Loucy (cell line): Measurements from ENCODE around the gene DCUN1D2.

ENCODE experiments used
- H2AFZ ChIP-seq: fragments of 200-600 bp; sonication (generic); 2 replicates; pipeline ENCODE4 v1.6.0; 2016; ENCODE audit warnings: antibody characterized with exemption, mild to moderate bottlenecking, low read length, moderate library complexity
- H3F3A ChIP-seq: fragments of 200-600 bp; 2 replicates; pipeline ENCODE4 v1.6.0; 2016; ENCODE audit warnings: antibody characterized with exemption, low read depth, mild to moderate bottlenecking
- H3K27me3 ChIP-seq: fragments of 200-600 bp; sonication (generic); 2 replicates; pipeline ENCODE4 v1.6.1; 2014; ENCODE audit warnings: low read length, mild to moderate bottlenecking; ENCODE audit not compliant: insufficient read depth, poor library complexity, severe bottlenecking
- H3K36me3 ChIP-seq: fragments of 200-600 bp; sonication (generic); 2 replicates; pipeline ENCODE4 v1.6.1; 2016; ENCODE audit warnings: low read length; ENCODE audit not compliant: insufficient read depth
- H3K4me1 ChIP-seq: fragments of 200-600 bp; sonication (generic); 2 replicates; pipeline ENCODE4 v1.5.1; 2014; ENCODE audit warnings: low read length, mild to moderate bottlenecking; ENCODE audit not compliant: insufficient read depth, poor library complexity, severe bottlenecking
- H3K4me2 ChIP-seq: fragments of 200-600 bp; sonication (generic); 2 replicates; pipeline ENCODE4 v1.6.0; 2014; ENCODE audit warnings: antibody characterized with exemption, low read length, low read depth, mild to moderate bottlenecking; ENCODE audit not compliant: poor library complexity, severe bottlenecking
- H3K4me3 ChIP-seq: fragments of 200-600 bp; sonication (generic); 2 replicates; pipeline ENCODE4 v1.5.1; 2014; ENCODE audit warnings: low read length, mild to moderate bottlenecking, mixed read lengths; ENCODE audit not compliant: poor library complexity, severe bottlenecking
- H3K79me2 ChIP-seq: fragments of 200-600 bp; sonication (generic); 2 replicates; pipeline ENCODE4 v1.6.1; 2014; ENCODE audit warnings: low read length; ENCODE audit not compliant: insufficient read depth
- H3K9ac ChIP-seq: fragments of 200-600 bp; sonication (generic); 2 replicates; pipeline ENCODE4 v1.6.0; 2014; ENCODE audit warnings: mild to moderate bottlenecking, low read depth, low read length, moderate library complexity; ENCODE audit not compliant: poor library complexity, severe bottlenecking
- H3K9me2 ChIP-seq: fragments of 200-600 bp; sonication (generic); replicated peaks from 2 replicates; pipeline ENCODE4 v1.6.1; 2016; ENCODE audit warnings: low read depth, low read length, mixed read lengths
- H3K9me3 ChIP-seq: fragments of 200-600 bp; sonication (generic); 2 replicates; pipeline ENCODE4 v1.6.1; 2014; ENCODE audit warnings: mild to moderate bottlenecking, antibody characterized with exemption, low read length, low read depth; ENCODE audit not compliant: insufficient read depth
- H4K20me1 ChIP-seq: fragments of 200-600 bp; sonication (generic); 2 replicates; pipeline ENCODE4 v1.6.0; 2014; ENCODE audit warnings: antibody characterized with exemption, low read length, mild to moderate bottlenecking; ENCODE audit not compliant: insufficient read depth, poor library complexity, severe bottlenecking
- EZH2phosphoT487 ChIP-seq: fragments of 200-600 bp; IDR thresholded peaks from 2 replicates; pipeline ENCODE4 v1.6.1; 2018; ENCODE audit warnings: antibody characterized with exemption, mild to moderate bottlenecking, moderate library complexity, borderline replicate concordance
- TF ChIP-seq, protein P1 (sequence below): fragments of 200-600 bp; sonication (generic); conservative IDR thresholded peaks from 2 replicates; pipeline ENCODE4 v1.5.1; 2014; ENCODE audit warnings: mild to moderate bottlenecking, antibody characterized with exemption, low read length

The DCUN1D2 gene

DNA sequence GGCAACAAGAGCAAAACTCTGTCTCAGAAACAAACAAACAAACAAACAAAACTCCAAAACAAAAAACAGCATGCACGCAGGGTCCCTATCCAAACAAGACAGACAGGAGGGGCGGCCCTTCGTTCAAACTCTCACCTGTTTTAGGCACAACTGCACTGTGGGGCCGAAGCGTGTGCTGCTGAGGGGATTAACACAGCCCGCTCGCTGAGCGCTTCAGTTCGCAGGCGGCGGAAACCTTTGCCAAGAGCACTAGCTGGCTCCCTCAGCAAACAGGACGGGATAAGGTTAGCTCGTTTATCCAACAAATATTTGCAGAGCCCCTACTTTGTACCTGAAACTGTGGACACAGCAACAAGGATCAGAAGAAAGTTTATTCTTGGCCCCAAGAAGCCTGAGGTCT, 35.6 kb downstream of the DCUN1D2 start:
- TF ChIP-seq EZH2phosphoT487: no peak
- TF ChIP-seq, protein P1, sequence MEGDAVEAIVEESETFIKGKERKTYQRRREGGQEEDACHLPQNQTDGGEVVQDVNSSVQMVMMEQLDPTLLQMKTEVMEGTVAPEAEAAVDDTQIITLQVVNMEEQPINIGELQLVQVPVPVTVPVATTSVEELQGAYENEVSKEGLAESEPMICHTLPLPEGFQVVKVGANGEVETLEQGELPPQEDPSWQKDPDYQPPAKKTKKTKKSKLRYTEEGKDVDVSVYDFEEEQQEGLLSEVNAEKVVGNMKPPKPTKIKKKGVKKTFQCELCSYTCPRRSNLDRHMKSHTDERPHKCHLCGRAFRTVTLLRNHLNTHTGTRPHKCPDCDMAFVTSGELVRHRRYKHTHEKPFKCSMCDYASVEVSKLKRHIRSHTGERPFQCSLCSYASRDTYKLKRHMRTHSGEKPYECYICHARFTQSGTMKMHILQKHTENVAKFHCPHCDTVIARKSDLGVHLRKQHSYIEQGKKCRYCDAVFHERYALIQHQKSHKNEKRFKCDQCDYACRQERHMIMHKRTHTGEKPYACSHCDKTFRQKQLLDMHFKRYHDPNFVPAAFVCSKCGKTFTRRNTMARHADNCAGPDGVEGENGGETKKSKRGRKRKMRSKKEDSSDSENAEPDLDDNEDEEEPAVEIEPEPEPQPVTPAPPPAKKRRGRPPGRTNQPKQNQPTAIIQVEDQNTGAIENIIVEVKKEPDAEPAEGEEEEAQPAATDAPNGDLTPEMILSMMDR: no peak
- H3K79me2 ChIP-seq: no peaks in the 10 kb centered on the region
- H3K9me3 ChIP-seq: no peaks in the 10 kb centered on the region
- no peak overlapping the region for H2AFZ ChIP-seq
- no peaks in the 10 kb centered on the region for H3F3A ChIP-seq
- no peaks in the 10 kb centered on the region for H3K4me1 ChIP-seq
- peaks cover 28% of the 10 kb centered on the region; the same call in 1 of the 2 replicates for H3K36me3 ChIP-seq
- H4K20me1 ChIP-seq: no peaks in the 10 kb centered on the region
- no peak overlapping the region for H3K4me3 ChIP-seq
- no peaks in the 10 kb centered on the region for H3K27me3 ChIP-seq
- no peak overlapping the region for H3K4me2 ChIP-seq
- no peak overlapping the region for H3K9ac ChIP-seq
- H3K9me2 ChIP-seq: no peaks in the 10 kb centered on the region

- Histone ChIP-seq H2AFZ (no peak within 1 kb of the TSS), H3K4me3 (no peak within 1 kb of the TSS), H3K4me1 (no peaks in the 10 kb centered on the region), H3K79me2 (no peaks in the 10 kb centered on the region), H3K9me3 (no peaks in the 10 kb centered on the region), H3K9ac (no peak within 1 kb of the TSS), H3K27me3 (no peaks in the 10 kb centered on the region), H3K9me2 (no peaks in the 10 kb centered on the region), H4K20me1 (no peaks in the 10 kb centered on the region), H3F3A (no peaks in the 10 kb centered on the region), H3K4me2 (no peak within 1 kb of the TSS), H3K36me3 (peaks cover 11% of the 10 kb centered on the region; the same call in 1 of the 2 replicates)
- TF ChIP-seq EZH2phosphoT487: no peak
- TF ChIP-seq, protein P1: no peak
These were observed 37.3 kb downstream of the DCUN1D2 start, which contains the start of gene ADPRHL1 for GRCh38 chr13:113452942-113453901. Gene ADPRHL1 (minus strand): TSS chr13:113453488. CDS start chr13:113453437, 51 bp downstream.

GRCh38 chr13:113452466-113452865, 38.0 kb downstream of the DCUN1D2 start:
- no peak for TF ChIP-seq EZH2phosphoT487
- TF ChIP-seq, protein P1: no peak
- Histone ChIP-seq H3K9me3 (no peaks in the 10 kb centered on the region), H2AFZ (no peak overlapping the region), H3K4me1 (no peaks in the 10 kb centered on the region), H3K4me2 (no peak overlapping the region), H3K9ac (no peak overlapping the region), H3K79me2 (no peaks in the 10 kb centered on the region), H3K9me2 (no peaks in the 10 kb centered on the region), H3F3A (no peaks in the 10 kb centered on the region), H4K20me1 (no peaks in the 10 kb centered on the region), H3K36me3 (peaks cover 10% of the 10 kb centered on the region; the same call in 1 of the 2 replicates), H3K4me3 (no peak overlapping the region), H3K27me3 (no peaks in the 10 kb centered on the region)
